ENCODE results near the gene DMKN. TPM values are rescaled to one million over a fixed set of nuclear protein-coding genes. Genes with fewer than 3 reads are reported as not detected.

DMKN gene
- total RNA-seq, 1 experiment from 2014 or later: 5.6 TPM

GRCh38 chr19:35544110-35544802, 30.8 kb upstream of the DMKN start:
- CTCF ChIA-PET: no interaction called here
- TF ChIP-seq POLR2AphosphoS5 (IDR thresholded peaks at IDR 0.05; ENCODE audit: low read depth, low read length) (no peak), TCF7L2 (IDR thresholded peaks at IDR 0.05; ENCODE audit: low read depth, low read length) (no peak), REST (IDR thresholded peaks at IDR 0.05; ENCODE audit: insufficient read depth in 1 of 2, low read depth in 2 of 2, low read length in 1 of 2) (no peak), SIN3A (IDR thresholded peaks at IDR 0.05; ENCODE audit: borderline replicate concordance, insufficient read depth, low read depth, low read length) (no peak)
- TF ChIP-seq, protein P1, sequence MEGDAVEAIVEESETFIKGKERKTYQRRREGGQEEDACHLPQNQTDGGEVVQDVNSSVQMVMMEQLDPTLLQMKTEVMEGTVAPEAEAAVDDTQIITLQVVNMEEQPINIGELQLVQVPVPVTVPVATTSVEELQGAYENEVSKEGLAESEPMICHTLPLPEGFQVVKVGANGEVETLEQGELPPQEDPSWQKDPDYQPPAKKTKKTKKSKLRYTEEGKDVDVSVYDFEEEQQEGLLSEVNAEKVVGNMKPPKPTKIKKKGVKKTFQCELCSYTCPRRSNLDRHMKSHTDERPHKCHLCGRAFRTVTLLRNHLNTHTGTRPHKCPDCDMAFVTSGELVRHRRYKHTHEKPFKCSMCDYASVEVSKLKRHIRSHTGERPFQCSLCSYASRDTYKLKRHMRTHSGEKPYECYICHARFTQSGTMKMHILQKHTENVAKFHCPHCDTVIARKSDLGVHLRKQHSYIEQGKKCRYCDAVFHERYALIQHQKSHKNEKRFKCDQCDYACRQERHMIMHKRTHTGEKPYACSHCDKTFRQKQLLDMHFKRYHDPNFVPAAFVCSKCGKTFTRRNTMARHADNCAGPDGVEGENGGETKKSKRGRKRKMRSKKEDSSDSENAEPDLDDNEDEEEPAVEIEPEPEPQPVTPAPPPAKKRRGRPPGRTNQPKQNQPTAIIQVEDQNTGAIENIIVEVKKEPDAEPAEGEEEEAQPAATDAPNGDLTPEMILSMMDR (IDR thresholded peaks at IDR 0.05): no peak
- POLR2A ChIA-PET: no interaction called here

DNA sequence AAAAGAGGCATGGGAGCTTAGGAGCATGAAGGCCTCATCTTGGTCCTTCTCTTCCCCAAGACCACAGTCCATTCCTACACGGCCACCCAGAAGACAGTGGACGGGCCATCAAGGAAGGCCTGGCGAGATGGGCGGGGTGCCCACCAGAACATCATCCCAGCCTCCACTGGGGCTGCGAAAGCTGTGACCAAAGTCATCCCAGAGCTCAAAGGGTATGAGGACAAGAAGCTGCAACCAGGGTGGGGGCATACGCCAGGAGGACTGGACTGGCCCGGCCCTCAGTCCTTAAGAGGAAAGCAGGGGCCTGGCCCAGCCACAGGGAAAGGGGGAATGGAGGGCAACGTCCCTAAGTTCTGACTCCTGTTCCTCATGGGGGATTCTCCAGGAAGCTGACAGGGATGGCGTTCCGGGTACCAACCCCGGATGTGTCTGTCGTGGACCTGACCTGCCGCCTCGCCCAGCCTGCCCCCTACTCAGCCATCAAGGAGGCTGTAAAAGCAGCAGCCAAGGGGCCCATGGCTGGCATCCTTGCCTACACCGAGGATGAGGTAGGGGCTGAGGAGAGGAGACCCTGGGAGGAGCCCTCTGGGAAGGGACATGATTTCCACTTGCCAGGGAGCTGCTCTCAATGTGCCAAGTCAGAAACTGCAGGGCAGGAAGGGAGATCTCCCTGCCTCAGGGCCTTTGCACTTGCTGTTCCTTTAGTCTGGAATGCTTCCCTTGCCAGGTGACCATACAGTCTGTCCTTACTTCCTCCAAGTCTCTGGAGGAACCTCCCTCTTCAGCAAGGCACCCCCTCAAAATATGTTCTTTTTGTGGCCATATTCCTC, 30.0 kb upstream of the DMKN start:
- ATAC-seq (no peak), DNase-seq (ENCODE audit: low read depth, low spot score) (no peak)
- ChIA-PET POLR2A (no interaction called here), CTCF (no interaction called here)
- intact Hi-C loops (cut with micrococcal nuclease; ENCODE audit: unreplicated experiment): no loop called here
- no peak overlapping the region for H3K27ac ChIP-seq (ENCODE audit: low read length)
- H3K36me3 ChIP-seq (ENCODE audit: control insufficient read depth, insufficient read depth, low read length): peaks cover 6% of the 10 kb centered on the region; the same call in 1 of the 2 replicates
- H3K4me1 ChIP-seq (ENCODE audit: control insufficient read depth, insufficient read depth, low read length): peaks cover 12% of the 10 kb centered on the region
- no peaks in the 10 kb centered on the region for H3K27me3 ChIP-seq (ENCODE audit: control insufficient read depth, insufficient read depth, low read length)
- in situ Hi-C loops (cut with HindIII; ENCODE audit: low pct_unique_long_range_greater_than_20kb, low sequenced_read_pairs): no loop called here
- BruUV-seq (replicated peaks): no TSS peak
- TF ChIP-seq POLR2AphosphoS5 (IDR thresholded peaks at IDR 0.05; ENCODE audit: low read depth, low read length) (no peak), TCF7L2 (IDR thresholded peaks at IDR 0.05; ENCODE audit: low read depth, low read length) (no peak), REST (IDR thresholded peaks at IDR 0.05; ENCODE audit: insufficient read depth in 1 of 2, low read depth in 2 of 2, low read length in 1 of 2) (no peak), SIN3A (IDR thresholded peaks at IDR 0.05; ENCODE audit: borderline replicate concordance, insufficient read depth, low read depth, low read length) (no peak)
- TF ChIP-seq, protein P1 (IDR thresholded peaks at IDR 0.05): no peak
- H3K4me3 ChIP-seq (ENCODE audit: low read depth in 2 of 2, low read length in 2 of 2): peak overlapping the region in 1 of 2 experiments; percentile 79; a peak in 1 of 4 replicates
- no peaks in the 10 kb centered on the region for H3K9me3 ChIP-seq (ENCODE audit: control insufficient read depth, insufficient read depth, low read depth, low read length)

More at GRCh38 chr19:35544110-35544802, 30.8 kb upstream of the DMKN start:
- peak overlapping the region; percentile 97 for H3K27ac ChIP-seq (ENCODE audit: low read length)
- no peaks in the 10 kb centered on the region for H3K9me3 ChIP-seq (ENCODE audit: control insufficient read depth, insufficient read depth, low read depth, low read length)
- in situ Hi-C loops (cut with HindIII; ENCODE audit: low pct_unique_long_range_greater_than_20kb, low sequenced_read_pairs): no loop called here
- no peak for ATAC-seq
- peaks cover 12% of the 10 kb centered on the region for H3K4me1 ChIP-seq (ENCODE audit: control insufficient read depth, insufficient read depth, low read length)
- BruUV-seq (replicated peaks): no TSS peak
- H3K36me3 ChIP-seq (ENCODE audit: control insufficient read depth, insufficient read depth, low read length): peaks cover 6% of the 10 kb centered on the region; the same call in 1 of the 2 replicates
- H3K4me3 ChIP-seq (ENCODE audit: low read depth in 2 of 2, low read length in 2 of 2): peak overlapping the region; percentile 79 to 98
- intact Hi-C loops (cut with micrococcal nuclease; ENCODE audit: unreplicated experiment): no loop called here
- DNase-seq (ENCODE audit: low read depth, low spot score): no peak
- H3K27me3 ChIP-seq (ENCODE audit: control insufficient read depth, insufficient read depth, low read length): no peaks in the 10 kb centered on the region

Data from Panc1 (cell line).